ENCODE results near the gene CD200R1L. TPM values are rescaled to one million over a fixed set of nuclear protein-coding genes. Genes with fewer than 3 reads are reported as not detected.

The CD200R1L gene
- total and polyA plus RNA-seq, 9 of the 15 experiments (the other 6 are each of a cell fraction or from before 2014, with no cell fraction given): not detected

DNA sequence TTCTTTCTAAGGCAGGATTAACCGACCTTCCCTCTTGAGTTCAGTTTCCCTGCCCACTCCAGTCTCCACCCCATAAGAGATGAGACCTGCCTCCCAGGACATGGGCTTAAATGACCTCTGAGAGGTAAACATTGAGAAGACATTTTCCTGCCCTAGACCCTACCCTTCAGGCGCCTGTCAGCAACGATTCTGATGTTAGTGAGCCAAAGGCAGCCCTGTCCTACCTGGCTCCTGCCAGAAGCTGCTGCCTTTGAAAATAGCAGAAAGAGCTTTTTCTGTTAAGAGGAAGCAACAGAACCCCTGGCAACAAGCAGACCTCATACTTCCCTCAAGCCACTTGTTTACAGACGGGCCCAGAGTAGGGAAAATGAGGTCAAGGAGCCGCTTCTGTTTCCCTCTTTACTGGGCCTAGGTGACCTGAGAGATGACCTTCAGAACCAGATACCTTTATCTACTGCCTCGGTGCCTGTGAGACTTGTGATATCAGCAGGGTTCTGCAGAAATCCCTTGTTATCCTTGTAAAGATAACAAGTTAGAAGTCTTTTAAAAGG lies 52.0 kb downstream of the CD200R1L start (continued):
- TF ChIP-seq, protein P1, sequence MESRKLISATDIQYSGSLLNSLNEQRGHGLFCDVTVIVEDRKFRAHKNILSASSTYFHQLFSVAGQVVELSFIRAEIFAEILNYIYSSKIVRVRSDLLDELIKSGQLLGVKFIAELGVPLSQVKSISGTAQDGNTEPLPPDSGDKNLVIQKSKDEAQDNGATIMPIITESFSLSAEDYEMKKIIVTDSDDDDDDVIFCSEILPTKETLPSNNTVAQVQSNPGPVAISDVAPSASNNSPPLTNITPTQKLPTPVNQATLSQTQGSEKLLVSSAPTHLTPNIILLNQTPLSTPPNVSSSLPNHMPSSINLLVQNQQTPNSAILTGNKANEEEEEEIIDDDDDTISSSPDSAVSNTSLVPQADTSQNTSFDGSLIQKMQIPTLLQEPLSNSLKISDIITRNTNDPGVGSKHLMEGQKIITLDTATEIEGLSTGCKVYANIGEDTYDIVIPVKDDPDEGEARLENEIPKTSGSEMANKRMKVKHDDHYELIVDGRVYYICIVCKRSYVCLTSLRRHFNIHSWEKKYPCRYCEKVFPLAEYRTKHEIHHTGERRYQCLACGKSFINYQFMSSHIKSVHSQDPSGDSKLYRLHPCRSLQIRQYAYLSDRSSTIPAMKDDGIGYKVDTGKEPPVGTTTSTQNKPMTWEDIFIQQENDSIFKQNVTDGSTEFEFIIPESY (CRISPR knock-in tag; IDR thresholded peaks at IDR 0.05): no peak
- no peak for TF ChIP-seq ZNF699 (CRISPR knock-in tag; IDR thresholded peaks at IDR 0.05; ENCODE audit: insufficient replicate concordance)
- peak; percentile 49; the same call in 1 of the 2 replicates for TF ChIP-seq CXXC5 (CRISPR knock-in tag; IDR thresholded peaks at IDR 0.05)
- no peak for TF ChIP-seq FOXA1 (IDR thresholded peaks at IDR 0.05; ENCODE audit: borderline replicate concordance)
- TF ChIP-seq MAFF (IDR thresholded peaks at IDR 0.05; ENCODE audit: low read length): peak; percentile 1; the same call in 1 of the 2 replicates
- no peak for TF ChIP-seq JUNB (CRISPR knock-in tag; conservative IDR thresholded peaks at IDR 0.05)
- TF ChIP-seq ETV5 (CRISPR knock-in tag; IDR thresholded peaks at IDR 0.05; ENCODE audit: low read depth): no peak
- TF ChIP-seq ZNF143 (CRISPR knock-in tag; IDR thresholded peaks at IDR 0.05): no peak
- no peak for TF ChIP-seq BCOR (IDR thresholded peaks at IDR 0.05)
- TF ChIP-seq NRF1 (conservative IDR thresholded peaks at IDR 0.05 in 1 of 2, IDR thresholded peaks at IDR 0.05 in 1 of 2): no peak
- no peak for TF ChIP-seq ZNF133 (CRISPR knock-in tag; IDR thresholded peaks at IDR 0.05)
- peak; percentile 47; the same call in 1 of the 2 replicates for TF ChIP-seq ATF7 (IDR thresholded peaks at IDR 0.05)
- peak; percentile 63; the same call in 1 of the 2 replicates for TF ChIP-seq TEAD4 (IDR thresholded peaks at IDR 0.05; ENCODE audit: low read length)
- TF ChIP-seq TEAD4 (CRISPR knock-in tag; IDR thresholded peaks at IDR 0.05; ENCODE audit: borderline replicate concordance): no peak
- TF ChIP-seq ARHGAP35 (IDR thresholded peaks at IDR 0.05; ENCODE audit: partially characterized antibody): no peak
- TF ChIP-seq NR2C2 (CRISPR knock-in tag; IDR thresholded peaks at IDR 0.05): no peak
- peak; percentile 68 for TF ChIP-seq NR2C2 (tag; IDR thresholded peaks at IDR 0.05)
